ENCODE measurements around the gene RC3H2.
"Not testable (repeated sequence)": the region's sequence is repeated elsewhere in the genome, so short reads cannot be mapped to it uniquely, and the experiment has no call there.

Gene RC3H2

GRCh38 chr9:122841501-122841900 is 63.7 kb downstream of the RC3H2 start:
- DNase-seq (ENCODE audit: low read depth) = no peak

- not testable (repeated sequence) for DNase-seq (ENCODE audit: low read depth)
Measured at GRCh38 chr9:122838441-122838840, 66.7 kb downstream of the RC3H2 start.

GRCh38 chr9:122837266-122837850 is 67.8 kb downstream of the RC3H2 start:
- no peak for DNase-seq (ENCODE audit: low read depth)

- DNase-seq (ENCODE audit: low read depth) = no peak
Measured at GRCh38 chr9:122835313-122835731, 69.8 kb downstream of the RC3H2 start.

DNA sequence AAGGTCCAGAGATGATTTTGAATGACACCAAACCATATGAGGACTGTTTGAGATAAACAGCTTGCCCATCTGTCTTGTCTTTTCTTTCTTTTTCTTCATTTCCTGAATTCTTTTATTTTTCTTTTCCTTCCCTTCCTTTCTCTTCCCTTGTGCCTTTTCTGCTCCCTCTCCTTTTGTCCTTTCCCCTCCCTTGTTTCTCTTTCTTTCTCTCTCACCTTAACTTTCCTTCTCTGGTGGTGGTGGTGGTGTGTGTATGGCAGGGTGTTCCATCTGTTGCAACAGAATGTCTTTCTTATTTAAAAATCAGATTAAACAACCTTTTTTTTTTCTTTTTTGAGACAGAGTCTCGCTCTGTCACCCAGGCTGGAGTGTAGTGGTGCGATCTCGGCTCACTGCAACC is 73.0 kb downstream of the RC3H2 start:
- no peak for DNase-seq (ENCODE audit: low read depth)

GRCh38 chr9:122828965-122829284 is 76.2 kb downstream of the RC3H2 start:
- DNase-seq (ENCODE audit: low read depth) = not testable (repeated sequence)

DNA sequence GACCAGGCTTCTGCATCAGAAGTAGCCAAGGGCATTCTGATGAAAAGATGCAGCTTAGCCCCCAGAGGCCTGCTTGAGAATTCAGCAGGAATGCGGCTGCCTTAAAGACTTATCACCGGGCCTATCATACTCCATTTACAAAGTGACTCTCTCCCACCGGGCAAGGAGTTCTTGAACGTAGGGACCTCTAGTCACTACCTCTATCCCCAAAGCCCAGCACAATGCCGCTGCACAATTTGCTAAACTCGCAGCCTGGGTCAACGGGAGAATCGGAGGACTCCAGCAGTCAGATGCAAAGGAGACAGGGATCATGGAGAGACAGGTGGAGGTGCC is 77.4 kb downstream of the RC3H2 start:
- DNase-seq (ENCODE audit: low read depth) = no peak

- DNase-seq (ENCODE audit: low read depth) = no peak
Measured at GRCh38 chr9:122822938-122823337, 82.2 kb downstream of the RC3H2 start.

DNA sequence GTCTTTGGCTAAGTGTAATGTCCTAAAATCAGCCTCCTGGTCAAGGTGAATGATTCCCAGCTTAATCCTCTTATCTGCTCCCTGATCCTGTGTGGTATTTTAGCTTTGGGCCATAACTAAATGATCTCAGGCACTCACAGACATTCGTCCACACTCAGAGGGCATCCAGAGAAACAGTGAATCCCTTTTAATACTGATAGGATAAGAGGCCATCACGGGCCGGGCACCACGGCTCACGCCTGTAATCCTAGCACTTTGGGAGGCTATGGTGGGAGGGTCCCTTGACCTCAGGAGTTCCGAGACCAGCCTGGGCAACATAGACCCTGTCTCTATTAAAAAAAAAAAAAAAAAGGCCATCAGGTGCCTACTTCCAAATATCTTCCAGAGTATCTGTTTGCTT is 83.1 kb downstream of the RC3H2 start:
- DNase-seq (ENCODE audit: low read depth) = no peak

DNA sequence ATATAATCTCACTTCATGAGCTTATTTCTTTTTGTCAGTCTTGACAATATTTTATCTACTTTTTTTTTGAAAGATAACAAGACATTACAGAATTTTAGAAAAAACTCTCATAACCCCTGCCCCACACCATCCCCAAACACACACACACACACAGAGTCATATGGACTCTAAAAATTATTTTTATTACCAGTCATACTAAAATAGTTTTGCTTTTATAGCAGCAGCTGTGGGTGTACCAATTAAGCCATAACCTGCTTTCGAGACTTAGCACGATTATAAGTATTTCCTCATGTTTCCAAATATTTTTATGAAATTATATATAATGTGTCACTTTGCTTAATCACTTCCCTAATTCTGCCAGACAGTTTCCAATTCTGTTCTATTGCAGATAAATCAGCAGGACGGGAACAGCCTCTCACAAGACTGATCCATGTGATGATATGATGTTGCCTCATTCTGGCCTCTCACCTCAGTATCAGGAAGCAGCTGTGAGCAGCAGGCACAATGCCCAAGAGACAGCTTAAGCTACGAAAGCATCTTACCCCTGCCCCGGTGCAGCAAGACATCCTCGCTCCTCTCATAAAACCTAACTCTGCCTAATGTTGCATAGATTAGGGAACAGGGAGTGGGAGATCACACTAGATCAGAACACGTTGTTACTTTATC is 83.7 kb downstream of the RC3H2 start:
- no peak for DNase-seq (ENCODE audit: low read depth)

- DNase-seq (ENCODE audit: low read depth) = no peak
Measured at GRCh38 chr9:122820490-122820845, 84.7 kb downstream of the RC3H2 start.

- DNase-seq (ENCODE audit: low read depth) = no peak
Measured at GRCh38 chr9:122819791-122820489, 85.2 kb downstream of the RC3H2 start.

DNA sequence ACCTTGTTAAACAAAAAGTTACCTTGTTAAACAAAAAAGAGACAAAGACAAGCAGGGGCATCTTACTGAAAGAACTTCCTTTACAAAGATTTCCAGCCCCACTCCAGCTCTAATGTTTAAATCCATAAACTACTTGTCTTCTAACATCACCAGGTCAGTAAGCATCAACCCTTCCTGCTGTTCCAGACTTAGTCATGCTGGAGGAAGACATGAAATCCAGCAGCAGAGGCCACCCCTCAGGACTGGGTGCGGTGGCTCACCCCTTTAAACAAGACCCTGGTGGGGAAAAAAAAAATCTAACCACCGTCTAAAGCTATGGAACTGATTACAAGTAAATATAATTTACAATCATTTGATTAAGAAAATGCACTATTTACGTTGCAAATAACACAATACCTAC is 85.8 kb downstream of the RC3H2 start:
- DNase-seq (ENCODE audit: low read depth) = no peak

DNA sequence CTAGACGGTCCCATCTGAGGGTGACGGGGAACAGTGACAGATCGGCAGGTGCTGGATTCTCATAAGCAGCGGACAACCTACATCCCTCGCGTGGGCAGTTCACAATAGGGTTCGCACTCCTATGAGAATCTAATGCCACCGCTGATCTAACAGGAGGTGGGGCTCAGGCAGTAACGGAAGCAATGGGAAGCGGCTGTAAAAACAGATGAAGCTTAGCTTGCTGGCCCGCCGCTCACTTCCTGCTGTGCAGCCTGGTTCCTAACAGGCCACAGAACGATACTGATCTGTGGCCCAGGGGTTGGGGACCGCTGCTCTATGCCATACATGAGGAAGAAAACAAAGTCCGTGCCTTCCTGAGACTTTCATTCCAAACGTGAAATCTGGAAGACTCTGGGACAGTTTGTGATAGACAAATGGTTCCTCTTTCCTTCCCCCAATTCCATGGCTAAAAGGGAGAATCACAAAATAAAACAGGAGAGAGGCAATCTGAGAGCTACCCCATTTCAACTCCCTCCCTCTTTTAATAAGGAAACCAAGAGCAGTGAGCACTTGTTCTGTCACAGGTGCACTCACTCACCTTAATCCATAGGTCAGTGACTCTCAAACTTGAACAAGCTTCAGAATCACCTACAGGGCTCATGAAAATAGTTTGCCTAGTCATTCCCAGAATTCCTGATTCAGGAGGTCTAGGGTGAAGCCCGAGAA is 88.8 kb downstream of the RC3H2 start:
- no peak for DNase-seq (ENCODE audit: low read depth)

DNA sequence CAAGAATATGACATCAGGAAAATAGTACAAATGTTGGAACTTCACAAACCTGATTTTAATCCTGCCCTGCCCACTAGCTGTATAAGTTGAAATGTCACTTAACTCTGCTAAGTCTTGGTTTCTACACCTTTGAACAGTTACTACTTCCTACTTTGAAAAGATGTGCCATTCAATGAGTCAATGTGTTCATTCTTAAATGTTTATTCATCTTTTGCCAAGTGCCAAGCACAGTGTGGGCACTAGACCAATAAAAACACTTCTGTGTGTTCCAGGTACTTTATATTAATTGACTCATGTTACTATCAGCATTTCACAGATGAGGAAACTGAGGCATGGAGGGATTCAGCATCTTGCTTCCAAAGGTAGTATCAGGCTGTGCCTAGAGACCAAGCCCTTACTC is 89.6 kb downstream of the RC3H2 start:
- DNase-seq (ENCODE audit: low read depth) = no peak

DNA sequence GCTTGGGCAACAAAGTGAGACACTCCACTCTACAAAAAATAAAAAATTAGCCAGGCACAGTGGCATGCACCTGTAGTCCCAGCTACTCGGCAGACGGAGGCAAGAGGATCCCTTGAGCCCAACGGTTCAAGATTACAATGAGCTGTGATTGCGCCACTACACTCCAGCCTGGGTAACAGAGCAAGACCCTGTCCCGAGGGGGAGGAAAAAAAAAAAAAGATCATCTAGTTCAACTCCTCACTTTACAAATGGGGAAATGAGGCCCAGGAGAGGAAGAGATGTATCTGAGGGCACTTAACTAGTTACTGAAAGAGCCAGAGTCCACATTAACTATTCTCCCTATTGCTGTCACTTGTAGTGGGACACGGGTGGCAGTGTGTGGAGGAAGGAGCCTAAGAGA is 90.6 kb downstream of the RC3H2 start:
- no peak for DNase-seq (ENCODE audit: low read depth)

DNA sequence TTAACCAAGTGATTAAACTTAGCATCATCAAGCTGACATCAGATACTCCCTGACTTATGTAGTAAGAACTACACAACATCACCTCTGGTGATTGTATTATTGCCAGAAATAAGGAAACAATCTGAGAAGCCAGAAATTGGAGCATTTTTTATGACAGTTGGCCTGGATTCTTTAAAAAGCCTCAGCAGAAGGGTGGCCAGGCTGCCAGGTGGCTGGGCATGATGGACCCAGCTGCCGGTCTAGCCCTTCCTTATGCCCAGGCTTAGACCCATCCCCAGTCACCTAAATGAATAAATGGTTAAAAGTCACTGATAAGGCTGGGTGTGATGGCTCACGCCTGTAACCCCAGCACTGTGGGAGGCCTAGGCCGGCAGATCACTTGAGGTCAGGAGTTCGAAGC is 92.4 kb downstream of the RC3H2 start:
- DNase-seq (ENCODE audit: low read depth) = no peak

DNA sequence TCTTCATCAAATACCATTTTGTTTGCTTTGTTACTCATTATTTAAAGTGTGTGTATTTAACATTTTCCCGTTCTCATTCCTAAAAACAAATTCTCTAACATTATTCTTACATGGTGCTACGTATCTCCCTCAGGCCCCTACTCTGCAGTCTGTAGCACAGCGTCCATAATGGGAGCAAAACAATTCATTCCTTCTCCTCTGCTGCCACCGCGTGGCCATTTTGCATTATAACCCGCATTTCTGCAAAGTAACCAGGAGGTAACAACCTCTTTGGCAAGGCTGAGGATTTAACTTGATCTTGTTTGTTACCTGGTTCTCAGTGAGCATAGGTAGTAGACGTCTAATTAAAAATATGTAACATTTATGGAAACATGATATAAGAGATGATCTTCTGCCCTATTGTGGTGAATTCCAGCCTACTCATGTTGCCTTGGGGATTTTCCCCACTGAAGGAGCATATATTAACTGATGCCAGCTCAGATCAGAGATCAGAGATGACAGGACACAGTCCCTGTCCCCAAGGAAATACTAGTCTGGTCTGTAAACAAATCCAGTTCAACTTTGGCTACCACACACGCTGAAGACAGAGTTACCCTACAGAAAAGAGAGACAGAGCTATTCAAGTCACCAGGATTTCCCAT is 94.7 kb downstream of the RC3H2 start:
- peak; percentile 58 for DNase-seq (ENCODE audit: low read depth)

DNA sequence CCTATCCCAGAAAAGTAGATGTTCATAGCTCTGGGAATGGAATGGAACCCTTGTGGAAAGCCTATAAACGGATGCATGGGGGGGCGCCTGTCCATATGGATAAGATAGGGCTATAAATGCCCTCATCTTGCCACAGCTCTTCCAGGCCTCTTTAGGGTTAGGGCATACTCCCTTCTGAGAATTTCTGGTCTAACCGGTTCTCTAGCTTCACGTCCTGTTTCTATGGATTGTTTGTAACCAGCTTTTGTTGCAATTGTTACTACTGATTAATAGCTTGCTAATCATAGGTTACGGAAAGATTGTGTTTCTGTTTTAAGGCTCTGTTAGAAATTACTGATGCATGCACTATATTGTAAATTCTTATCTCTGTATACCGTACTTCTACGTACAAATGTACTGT is 95.9 kb downstream of the RC3H2 start:
- not testable (repeated sequence) for DNase-seq (ENCODE audit: low read depth)

DNA sequence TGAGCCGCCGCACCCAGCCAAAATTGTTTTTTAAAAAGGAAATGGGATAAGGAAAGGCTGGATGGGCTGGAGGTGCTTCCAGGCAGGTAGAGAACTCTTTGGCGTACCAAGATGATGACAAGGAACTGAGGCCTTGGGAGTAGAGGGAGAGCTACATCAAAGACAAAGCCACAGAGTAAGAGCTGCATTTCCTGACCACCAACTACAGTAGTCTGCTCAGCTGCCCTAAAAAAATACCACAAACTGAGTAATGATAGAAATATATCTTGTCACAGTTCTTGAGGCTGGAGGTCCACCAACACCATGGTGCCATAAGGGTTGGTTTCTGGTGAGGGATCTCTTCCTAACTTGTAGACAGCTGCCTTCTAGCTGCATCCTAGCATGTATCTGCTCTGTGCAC is 97.0 kb downstream of the RC3H2 start:
- DNase-seq (ENCODE audit: low read depth) = no peak

GRCh38 chr9:122807271-122807900 is 97.8 kb downstream of the RC3H2 start:
- DNase-seq (ENCODE audit: low read depth) = peak; percentile 46

DNA sequence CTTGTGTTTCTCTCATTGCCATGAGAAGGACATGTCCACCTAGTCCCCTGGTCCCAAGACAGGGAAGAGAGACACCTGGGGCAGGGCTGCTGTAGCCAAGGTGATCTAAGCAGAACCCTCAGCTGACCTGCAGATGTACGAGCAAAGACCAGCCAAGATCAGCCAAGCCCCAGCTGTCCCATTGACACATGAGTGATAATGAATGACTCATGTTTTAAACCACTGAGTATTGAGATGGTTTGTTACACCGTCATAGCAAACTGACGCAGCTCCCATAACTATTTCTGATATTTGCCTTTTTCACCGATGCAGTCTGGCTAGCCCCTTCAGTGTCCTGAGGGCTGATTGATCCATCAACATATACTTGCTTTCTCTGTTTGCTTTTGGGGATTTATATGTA is 98.5 kb downstream of the RC3H2 start:
- no peak for DNase-seq (ENCODE audit: low read depth)

Measured in activated T-cell treated with anti-CD3 and anti-CD28 coated beads for 24 hours (primary cell).